ENCODE measurements around the gene ISLR.

Gene ISLR

DNA sequence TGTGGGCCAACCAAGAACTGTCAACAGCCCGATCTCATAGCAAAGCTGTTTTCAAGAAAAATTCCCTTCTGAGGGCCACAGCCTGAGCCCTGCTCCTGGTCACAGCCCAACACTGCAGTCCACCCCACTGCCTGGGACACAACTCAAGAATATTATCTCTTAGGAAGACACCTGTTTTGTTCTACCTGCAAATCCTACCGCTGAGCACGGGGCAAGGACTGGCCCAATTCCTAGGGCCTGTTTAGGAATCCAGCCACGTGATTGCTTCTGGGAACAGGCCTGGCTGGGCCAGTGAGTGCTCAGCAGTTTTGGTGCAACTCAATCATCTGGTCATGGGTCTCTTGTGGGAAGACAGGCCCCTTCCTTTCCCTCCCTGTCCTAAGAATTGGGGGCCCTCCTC is 34.9 kb upstream of the ISLR start:
- Histone ChIP-seq H3K36me3 (ENCODE audit: control insufficient read depth in 2 of 2, insufficient read depth in 2 of 2, low read length in 2 of 2) (no peaks in the 10 kb centered on the region), H3K4me3 (ENCODE audit: low read length in 2 of 2) (no peak overlapping the region), H3K27me3 (ENCODE audit: control insufficient read depth in 2 of 2, insufficient read depth in 2 of 2, low read length in 2 of 2) (peaks cover 33% of the 10 kb centered on the region in 2 donors), H3K4me1 (ENCODE audit: control insufficient read depth in 2 of 2, insufficient read depth in 2 of 2, low read length in 2 of 2) (peaks cover 4% of the 10 kb centered on the region in 2 donors), H3K9ac (ENCODE audit: low read depth in 1 of 2, low read length in 2 of 2) (no peak overlapping the region), H3K27ac (ENCODE audit: low read depth in 2 of 2, low read length in 2 of 2) (no peak overlapping the region), H3K9me3 (ENCODE audit: control insufficient read depth in 2 of 2, low read length in 2 of 2) (no peaks in the 10 kb centered on the region)

GRCh38 chr15:74141591-74141990 is 31.9 kb upstream of the ISLR start:
- Histone ChIP-seq H3K27me3 (ENCODE audit: control insufficient read depth in 2 of 2, insufficient read depth in 2 of 2, low read length in 2 of 2) (peaks cover 16 to 22% of the 10 kb centered on the region in 2 donors), H3K4me3 (ENCODE audit: low read length in 2 of 2) (no peak overlapping the region), H3K27ac (ENCODE audit: low read depth in 2 of 2, low read length in 2 of 2) (no peak overlapping the region), H3K9me3 (ENCODE audit: control insufficient read depth in 2 of 2, low read length in 2 of 2) (no peaks in the 10 kb centered on the region), H3K4me1 (ENCODE audit: control insufficient read depth in 2 of 2, insufficient read depth in 2 of 2, low read length in 2 of 2) (peaks cover 4% of the 10 kb centered on the region in 2 donors), H3K36me3 (ENCODE audit: control insufficient read depth in 2 of 2, insufficient read depth in 2 of 2, low read length in 2 of 2) (no peaks in the 10 kb centered on the region), H3K9ac (ENCODE audit: low read depth in 1 of 2, low read length in 2 of 2) (no peak overlapping the region)

DNA sequence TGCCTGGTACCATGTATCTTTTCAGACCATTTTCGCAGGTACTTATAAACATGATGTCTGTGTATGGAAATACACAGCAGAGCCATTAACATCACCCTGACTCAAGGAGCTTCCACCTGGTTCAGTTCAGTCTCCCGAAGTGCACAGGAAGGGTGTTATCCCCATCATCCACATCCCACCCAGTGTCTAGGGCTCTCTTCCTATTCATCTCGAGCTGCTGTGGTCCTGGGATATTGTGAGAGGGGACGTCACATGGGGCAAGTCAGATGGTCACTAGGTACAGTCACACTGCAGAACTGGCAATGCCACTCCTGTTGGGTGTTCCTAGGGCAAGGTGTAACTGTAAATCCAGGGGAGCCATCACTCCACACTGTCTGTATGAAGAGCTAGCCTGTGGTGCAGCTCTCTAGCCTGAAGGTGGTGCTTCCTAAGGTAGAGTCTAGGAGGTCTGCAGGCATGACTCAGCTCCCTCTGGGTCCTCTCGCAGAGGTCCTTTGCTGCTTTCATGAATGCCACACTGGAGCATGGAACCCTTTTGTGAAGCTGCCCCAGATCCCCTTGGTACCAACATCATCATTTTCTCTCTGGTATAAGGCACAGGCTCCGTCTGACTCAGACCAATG is 29.2 kb upstream of the ISLR start:
- Histone ChIP-seq H3K4me1 (ENCODE audit: control insufficient read depth in 2 of 2, insufficient read depth in 2 of 2, low read length in 2 of 2) (no peaks in the 10 kb centered on the region), H3K27me3 (ENCODE audit: control insufficient read depth in 2 of 2, insufficient read depth in 2 of 2, low read length in 2 of 2) (peaks cover 0 to 7% of the 10 kb centered on the region in 2 donors), H3K27ac (ENCODE audit: low read depth in 2 of 2, low read length in 2 of 2) (no peak overlapping the region), H3K9me3 (ENCODE audit: control insufficient read depth in 2 of 2, low read length in 2 of 2) (no peaks in the 10 kb centered on the region), H3K9ac (ENCODE audit: low read depth in 1 of 2, low read length in 2 of 2) (no peak overlapping the region), H3K36me3 (ENCODE audit: control insufficient read depth in 2 of 2, insufficient read depth in 2 of 2, low read length in 2 of 2) (no peaks in the 10 kb centered on the region), H3K4me3 (ENCODE audit: low read length in 2 of 2) (no peak overlapping the region)

DNA sequence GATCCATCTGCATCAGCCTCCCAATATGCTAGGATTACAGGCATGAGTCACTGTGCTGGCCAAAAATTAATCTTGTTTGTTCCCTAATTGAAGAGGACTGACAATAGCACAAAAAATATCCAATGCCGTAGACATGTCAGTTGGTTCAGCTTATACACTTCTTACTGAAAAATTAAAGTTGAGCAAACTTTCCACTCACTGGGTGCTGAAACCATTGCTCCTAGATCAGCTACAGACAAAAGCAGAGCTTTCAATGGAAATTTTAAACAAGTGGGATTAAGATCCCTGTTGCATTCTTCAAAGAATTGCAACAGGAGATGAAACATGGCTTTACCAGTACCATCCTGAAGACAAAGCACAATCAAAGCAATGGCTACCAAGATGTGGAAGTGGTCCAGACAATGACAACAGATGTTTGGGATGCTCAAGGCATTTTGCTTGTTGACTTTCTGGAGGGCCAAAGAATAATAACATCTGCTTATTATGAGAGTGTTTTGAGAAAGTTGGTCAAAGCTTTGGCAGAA is 27.2 kb upstream of the ISLR start:
- Histone ChIP-seq H3K27me3 (ENCODE audit: control insufficient read depth in 2 of 2, insufficient read depth in 2 of 2, low read length in 2 of 2) (peaks cover 0 to 7% of the 10 kb centered on the region in 2 donors), H3K36me3 (ENCODE audit: control insufficient read depth in 2 of 2, insufficient read depth in 2 of 2, low read length in 2 of 2) (no peaks in the 10 kb centered on the region), H3K9me3 (ENCODE audit: control insufficient read depth in 2 of 2, low read length in 2 of 2) (no peaks in the 10 kb centered on the region), H3K4me3 (ENCODE audit: low read length in 2 of 2) (no peak overlapping the region), H3K9ac (ENCODE audit: low read depth in 1 of 2, low read length in 2 of 2) (no peak overlapping the region), H3K27ac (ENCODE audit: low read depth in 2 of 2, low read length in 2 of 2) (no peak overlapping the region), H3K4me1 (ENCODE audit: control insufficient read depth in 2 of 2, insufficient read depth in 2 of 2, low read length in 2 of 2) (no peaks in the 10 kb centered on the region)

DNA sequence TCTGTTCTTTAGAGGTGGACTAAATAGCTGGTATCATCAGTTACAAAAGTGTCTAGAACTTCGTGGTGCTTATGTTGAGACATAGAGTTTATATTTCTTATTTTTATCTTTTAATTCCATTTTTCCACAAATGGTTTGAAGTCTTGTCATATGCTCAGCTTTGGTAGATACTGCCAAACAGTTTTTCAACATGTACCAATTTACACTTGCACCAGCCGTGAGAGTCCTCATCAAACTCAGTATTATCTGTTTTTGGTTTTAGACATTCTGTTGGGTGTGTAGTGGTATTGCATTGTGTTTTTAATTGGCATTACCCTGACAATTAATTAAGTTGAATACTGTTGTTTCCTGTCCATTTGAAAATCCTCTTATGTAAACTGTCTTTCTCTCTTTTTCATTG is 26.5 kb upstream of the ISLR start:
- Histone ChIP-seq H3K27me3 (ENCODE audit: control insufficient read depth in 2 of 2, insufficient read depth in 2 of 2, low read length in 2 of 2) (peaks cover 0 to 5% of the 10 kb centered on the region in 2 donors), H3K4me3 (ENCODE audit: low read length in 2 of 2) (no peak overlapping the region), H3K36me3 (ENCODE audit: control insufficient read depth in 2 of 2, insufficient read depth in 2 of 2, low read length in 2 of 2) (no peaks in the 10 kb centered on the region), H3K9ac (ENCODE audit: low read depth in 1 of 2, low read length in 2 of 2) (no peak overlapping the region), H3K4me1 (ENCODE audit: control insufficient read depth in 2 of 2, insufficient read depth in 2 of 2, low read length in 2 of 2) (no peaks in the 10 kb centered on the region), H3K9me3 (ENCODE audit: control insufficient read depth in 2 of 2, low read length in 2 of 2) (no peaks in the 10 kb centered on the region), H3K27ac (ENCODE audit: low read depth in 2 of 2, low read length in 2 of 2) (no peak overlapping the region)

DNA sequence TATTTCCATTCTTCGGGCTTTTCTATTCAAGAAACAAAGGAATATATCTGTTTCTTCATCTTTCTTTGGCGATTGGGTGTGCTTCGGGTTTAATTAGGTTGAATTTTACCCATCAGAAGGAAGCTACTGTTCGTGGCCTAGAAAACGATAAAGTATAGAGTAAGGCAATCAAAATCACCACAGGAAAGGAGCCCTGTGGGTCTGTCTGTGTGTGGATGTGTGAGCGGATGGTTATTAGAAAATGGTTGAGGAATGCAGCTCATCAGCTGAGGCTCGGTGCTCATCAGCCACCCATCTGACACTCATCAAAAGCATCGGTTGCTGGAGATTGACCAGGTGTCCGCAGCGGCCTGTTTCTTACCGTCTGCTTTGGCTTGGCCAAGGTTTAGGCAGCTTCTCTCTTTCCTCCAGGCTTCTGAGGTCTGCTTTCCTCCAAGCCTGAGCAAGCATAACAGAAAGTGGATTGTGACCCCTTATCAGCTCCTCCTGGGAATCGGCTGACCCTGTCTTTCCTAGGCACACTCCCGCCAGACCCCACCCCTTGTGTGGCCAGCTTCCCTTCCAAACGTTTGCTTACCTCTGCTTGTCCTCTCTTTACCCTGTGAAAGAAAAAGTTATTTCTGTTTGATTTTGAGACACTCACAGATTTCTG is 17.6 kb upstream of the ISLR start:
- no peak overlapping the region for H3K9ac ChIP-seq (ENCODE audit: low read depth in 1 of 2, low read length in 2 of 2)
- H3K27me3 ChIP-seq (ENCODE audit: control insufficient read depth in 2 of 2, insufficient read depth in 2 of 2, low read length in 2 of 2): no peaks in the 10 kb centered on the region
- H3K9me3 ChIP-seq (ENCODE audit: control insufficient read depth in 2 of 2, low read length in 2 of 2): no peaks in the 10 kb centered on the region
- H3K4me1 ChIP-seq (ENCODE audit: control insufficient read depth in 2 of 2, insufficient read depth in 2 of 2, low read length in 2 of 2): no peaks in the 10 kb centered on the region
- no peak overlapping the region for H3K4me3 ChIP-seq (ENCODE audit: low read length in 2 of 2)
- no peaks in the 10 kb centered on the region for H3K36me3 ChIP-seq (ENCODE audit: control insufficient read depth in 2 of 2, insufficient read depth in 2 of 2, low read length in 2 of 2)
- H3K27ac ChIP-seq (ENCODE audit: low read depth in 2 of 2, low read length in 2 of 2): no peak overlapping the region

DNA sequence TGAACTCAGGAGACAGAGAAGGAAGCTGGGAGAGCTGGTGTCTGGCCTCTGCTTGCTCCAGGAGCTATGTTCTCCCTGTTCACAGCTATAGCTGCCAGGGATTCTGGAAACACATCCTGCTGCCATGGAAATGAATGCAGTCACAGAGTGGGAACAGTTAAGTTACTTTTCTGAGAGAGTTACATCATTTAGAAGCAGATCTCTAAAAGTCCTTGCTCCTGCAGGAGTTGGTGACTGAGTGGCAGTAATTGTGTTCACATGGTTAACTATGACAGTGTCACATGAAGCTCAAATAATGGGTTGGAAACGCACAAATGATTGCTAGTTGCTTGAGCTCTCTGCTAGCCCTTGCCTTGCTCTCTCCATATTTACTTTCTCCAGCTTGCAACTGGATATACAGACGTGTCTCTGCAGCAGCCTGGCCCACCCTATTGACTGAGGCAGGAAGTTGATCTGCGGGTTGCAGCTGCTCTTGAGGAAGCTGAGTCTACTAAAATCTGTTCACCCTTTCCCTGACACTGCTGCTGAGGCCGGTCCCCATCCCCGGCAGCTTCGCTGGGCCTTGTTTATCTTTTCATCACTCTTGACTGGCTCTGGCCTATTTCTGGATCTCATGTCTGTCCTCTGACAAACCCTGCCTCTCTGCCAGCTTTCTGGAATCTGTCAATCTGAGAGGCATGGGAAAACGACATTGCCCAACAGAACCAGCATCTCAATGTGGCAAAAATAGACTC is 16.7 kb upstream of the ISLR start:
- H3K36me3 ChIP-seq (ENCODE audit: control insufficient read depth in 2 of 2, insufficient read depth in 2 of 2, low read length in 2 of 2): no peaks in the 10 kb centered on the region
- no peaks in the 10 kb centered on the region for H3K27me3 ChIP-seq (ENCODE audit: control insufficient read depth in 2 of 2, insufficient read depth in 2 of 2, low read length in 2 of 2)
- H3K9me3 ChIP-seq (ENCODE audit: control insufficient read depth in 2 of 2, low read length in 2 of 2): no peaks in the 10 kb centered on the region
- H3K9ac ChIP-seq (ENCODE audit: low read depth in 1 of 2, low read length in 2 of 2): no peak overlapping the region
- no peak overlapping the region for H3K4me3 ChIP-seq (ENCODE audit: low read length in 2 of 2)
- H3K27ac ChIP-seq (ENCODE audit: low read depth in 2 of 2, low read length in 2 of 2): no peak overlapping the region
- H3K4me1 ChIP-seq (ENCODE audit: control insufficient read depth in 2 of 2, insufficient read depth in 2 of 2, low read length in 2 of 2): no peaks in the 10 kb centered on the region

- no peaks in the 10 kb centered on the region for H3K36me3 ChIP-seq (ENCODE audit: control insufficient read depth in 2 of 2, insufficient read depth in 2 of 2, low read length in 2 of 2)
- no peak overlapping the region for H3K27ac ChIP-seq (ENCODE audit: low read depth in 2 of 2, low read length in 2 of 2)
- H3K9ac ChIP-seq (ENCODE audit: low read depth in 1 of 2, low read length in 2 of 2): no peak overlapping the region
These were observed 15.4 kb upstream of the ISLR start for GRCh38 chr15:74157868-74158827.

DNA sequence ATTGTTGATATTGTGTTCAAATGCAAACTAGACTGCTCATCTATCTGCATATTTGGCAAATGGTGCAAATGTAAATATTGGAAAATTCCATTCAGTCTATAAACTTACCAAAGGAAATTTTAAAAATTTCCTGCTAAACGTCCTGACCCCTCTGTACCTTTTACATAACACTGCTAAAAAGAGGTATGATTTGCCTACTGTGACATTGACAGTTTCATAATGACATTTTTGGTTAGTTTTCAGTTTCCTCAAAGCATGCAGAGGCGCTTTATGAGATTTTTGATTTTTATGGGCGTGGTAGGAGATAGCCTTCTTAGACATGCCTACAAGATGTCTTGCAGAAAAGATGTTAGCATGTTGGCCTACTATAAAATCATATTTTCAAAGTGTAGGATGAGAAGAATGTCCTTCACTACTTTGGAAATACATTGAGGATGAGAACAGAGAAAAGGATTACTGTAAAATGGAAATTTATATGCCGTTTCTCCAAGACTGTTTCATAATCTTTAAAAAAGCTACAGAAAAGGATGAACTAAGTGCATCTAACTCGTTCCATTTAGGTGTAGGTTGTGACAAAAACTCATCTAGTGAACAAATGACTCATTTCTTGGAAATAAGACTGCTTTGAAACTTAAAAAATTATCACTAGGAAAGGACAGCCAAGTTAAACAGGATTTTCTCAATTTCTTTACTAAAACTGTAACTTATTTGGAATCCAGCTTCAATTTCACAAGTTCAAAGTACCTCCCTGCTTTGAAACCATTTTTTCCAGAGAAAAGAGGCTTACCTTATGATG is 14.5 kb upstream of the ISLR start:
- Histone ChIP-seq H3K36me3 (ENCODE audit: control insufficient read depth in 2 of 2, insufficient read depth in 2 of 2, low read length in 2 of 2) (no peaks in the 10 kb centered on the region), H3K9ac (ENCODE audit: low read depth in 1 of 2, low read length in 2 of 2) (no peak overlapping the region), H3K9me3 (ENCODE audit: control insufficient read depth in 2 of 2, low read length in 2 of 2) (no peaks in the 10 kb centered on the region), H3K4me3 (ENCODE audit: low read length in 2 of 2) (no peak overlapping the region), H3K27ac (ENCODE audit: low read depth in 2 of 2, low read length in 2 of 2) (no peak overlapping the region), H3K27me3 (ENCODE audit: control insufficient read depth in 2 of 2, insufficient read depth in 2 of 2, low read length in 2 of 2) (no peaks in the 10 kb centered on the region), H3K4me1 (ENCODE audit: control insufficient read depth in 2 of 2, insufficient read depth in 2 of 2, low read length in 2 of 2) (no peaks in the 10 kb centered on the region)

More at GRCh38 chr15:74157868-74158827, 15.4 kb upstream of the ISLR start:
- Histone ChIP-seq H3K4me3 (ENCODE audit: low read length in 2 of 2) (no peak overlapping the region), H3K4me1 (ENCODE audit: control insufficient read depth in 2 of 2, insufficient read depth in 2 of 2, low read length in 2 of 2) (no peaks in the 10 kb centered on the region), H3K9me3 (ENCODE audit: control insufficient read depth in 2 of 2, low read length in 2 of 2) (no peaks in the 10 kb centered on the region), H3K27me3 (ENCODE audit: control insufficient read depth in 2 of 2, insufficient read depth in 2 of 2, low read length in 2 of 2) (no peaks in the 10 kb centered on the region)
